ENCODE results near the gene CCBE1.
A peak's percentile ranks its signal among the peaks of the same experiment; 100 is the strongest.

Gene CCBE1

DNA sequence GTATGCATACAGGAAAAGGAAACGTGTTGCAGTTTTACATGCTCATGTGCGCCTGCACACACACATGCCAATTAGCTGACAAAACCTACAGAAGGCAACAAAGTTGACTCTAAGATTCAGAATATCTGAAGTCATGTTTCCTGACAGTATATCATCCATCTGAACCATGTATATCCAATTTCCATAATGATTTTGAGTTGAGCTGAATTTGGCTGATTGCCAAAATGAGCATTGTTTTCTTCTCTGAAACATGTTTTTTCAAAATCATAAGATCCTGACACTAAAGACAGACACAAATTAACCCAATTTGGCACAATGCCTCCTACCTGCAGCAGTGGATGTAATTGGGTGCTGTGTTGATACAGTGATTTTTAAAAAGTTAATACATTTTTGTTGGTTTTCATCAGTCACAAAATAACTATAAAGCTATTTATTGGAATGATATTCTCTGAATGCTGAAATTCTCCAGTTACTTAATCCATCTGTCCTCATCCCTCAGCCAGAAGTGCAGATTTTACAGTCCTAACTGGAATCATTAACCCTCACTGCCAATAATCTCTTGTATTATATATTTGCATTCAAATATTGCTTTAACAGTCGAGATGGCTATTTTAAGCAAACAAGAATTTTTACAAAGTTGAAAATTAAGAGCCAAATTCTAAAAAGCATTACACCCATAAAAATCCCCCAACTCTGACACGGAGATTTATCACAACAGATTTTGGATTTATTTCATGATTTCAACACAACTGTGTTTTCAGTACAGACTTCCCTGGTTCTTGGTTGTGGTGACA is 176.5 kb downstream of the CCBE1 start:
- Histone ChIP-seq H3K4me3 (replicated peaks; ENCODE audit: insufficient read depth, low read length) (no peak overlapping the region), H3K27ac (replicated peaks) (no peak overlapping the region), H3K27me3 (ENCODE audit: insufficient read depth, poor library complexity, severe bottlenecking) (peaks cover 3% of the 10 kb centered on the region)
- DNase-seq (ENCODE audit: low read depth in 1 of 2, low spot score in 1 of 2): no peak
- TF ChIP-seq GABPA (IDR thresholded peaks at IDR 0.05; ENCODE audit: low read depth) (no peak), REST (IDR thresholded peaks at IDR 0.05; ENCODE audit: insufficient replicate concordance, low read depth) (no peak), SPI1 (IDR thresholded peaks at IDR 0.05; ENCODE audit: borderline replicate concordance, low read depth) (no peak), POLR2AphosphoS5 (IDR thresholded peaks at IDR 0.05; ENCODE audit: low read depth) (no peak)
- TF ChIP-seq, protein P1, sequence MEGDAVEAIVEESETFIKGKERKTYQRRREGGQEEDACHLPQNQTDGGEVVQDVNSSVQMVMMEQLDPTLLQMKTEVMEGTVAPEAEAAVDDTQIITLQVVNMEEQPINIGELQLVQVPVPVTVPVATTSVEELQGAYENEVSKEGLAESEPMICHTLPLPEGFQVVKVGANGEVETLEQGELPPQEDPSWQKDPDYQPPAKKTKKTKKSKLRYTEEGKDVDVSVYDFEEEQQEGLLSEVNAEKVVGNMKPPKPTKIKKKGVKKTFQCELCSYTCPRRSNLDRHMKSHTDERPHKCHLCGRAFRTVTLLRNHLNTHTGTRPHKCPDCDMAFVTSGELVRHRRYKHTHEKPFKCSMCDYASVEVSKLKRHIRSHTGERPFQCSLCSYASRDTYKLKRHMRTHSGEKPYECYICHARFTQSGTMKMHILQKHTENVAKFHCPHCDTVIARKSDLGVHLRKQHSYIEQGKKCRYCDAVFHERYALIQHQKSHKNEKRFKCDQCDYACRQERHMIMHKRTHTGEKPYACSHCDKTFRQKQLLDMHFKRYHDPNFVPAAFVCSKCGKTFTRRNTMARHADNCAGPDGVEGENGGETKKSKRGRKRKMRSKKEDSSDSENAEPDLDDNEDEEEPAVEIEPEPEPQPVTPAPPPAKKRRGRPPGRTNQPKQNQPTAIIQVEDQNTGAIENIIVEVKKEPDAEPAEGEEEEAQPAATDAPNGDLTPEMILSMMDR (IDR thresholded peaks at IDR 0.05; ENCODE audit: insufficient read depth, low read length): no peak

GRCh38 chr18:59518705-59519104 is 178.5 kb downstream of the CCBE1 start:
- Histone ChIP-seq H3K27ac (replicated peaks) (no peak overlapping the region), H3K27me3 (ENCODE audit: insufficient read depth, poor library complexity, severe bottlenecking) (peaks cover 3% of the 10 kb centered on the region), H3K4me3 (replicated peaks; ENCODE audit: insufficient read depth, low read length) (no peak overlapping the region)
- DNase-seq (ENCODE audit: low read depth in 1 of 2, low spot score in 1 of 2): no peak
- TF ChIP-seq GABPA (IDR thresholded peaks at IDR 0.05; ENCODE audit: low read depth) (no peak), REST (IDR thresholded peaks at IDR 0.05; ENCODE audit: insufficient replicate concordance, low read depth) (no peak), SPI1 (IDR thresholded peaks at IDR 0.05; ENCODE audit: borderline replicate concordance, low read depth) (no peak), POLR2AphosphoS5 (IDR thresholded peaks at IDR 0.05; ENCODE audit: low read depth) (no peak)
- TF ChIP-seq, protein P1 (IDR thresholded peaks at IDR 0.05; ENCODE audit: insufficient read depth, low read length): no peak

DNA sequence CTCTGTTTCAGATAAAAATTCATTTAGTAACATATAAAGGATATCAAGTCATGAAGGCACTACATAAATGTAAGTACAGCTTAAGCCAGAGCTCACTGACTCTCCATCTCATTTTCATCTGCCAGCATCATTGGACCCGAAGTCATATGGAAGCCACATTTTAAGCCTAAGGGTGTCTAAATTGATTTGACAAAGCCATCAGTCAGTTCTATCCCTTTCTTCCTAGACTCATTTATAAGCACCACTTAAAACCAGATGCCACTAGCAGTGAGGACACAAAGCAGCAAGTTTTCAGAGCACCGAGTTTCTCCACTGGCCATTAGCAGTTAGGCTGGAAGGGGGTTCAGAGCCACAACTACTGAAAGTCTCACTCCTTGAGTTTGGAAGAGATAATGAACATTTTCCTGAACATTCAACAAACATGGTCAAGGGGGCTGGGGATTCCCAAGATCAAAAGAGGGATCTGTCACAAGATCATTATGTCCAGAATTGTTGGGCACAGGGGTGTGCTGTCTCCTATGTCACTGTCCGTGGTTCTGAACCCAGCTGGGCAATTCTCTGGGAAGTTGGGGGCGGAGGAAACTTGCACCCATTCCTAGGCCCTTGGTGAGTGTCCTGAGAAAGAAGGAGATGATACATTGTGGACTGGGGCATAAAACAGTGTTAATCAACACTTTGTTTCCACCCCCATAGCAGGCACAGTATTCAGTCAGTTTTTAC is 179.6 kb downstream of the CCBE1 start:
- no peak overlapping the region for H3K27ac ChIP-seq (replicated peaks)
- DNase-seq (ENCODE audit: low read depth in 1 of 2, low spot score in 1 of 2): no peak
- TF ChIP-seq REST (IDR thresholded peaks at IDR 0.05; ENCODE audit: insufficient replicate concordance, low read depth) (peak; percentile 96), GABPA (IDR thresholded peaks at IDR 0.05; ENCODE audit: low read depth) (no peak), SPI1 (IDR thresholded peaks at IDR 0.05; ENCODE audit: borderline replicate concordance, low read depth) (no peak), POLR2AphosphoS5 (IDR thresholded peaks at IDR 0.05; ENCODE audit: low read depth) (no peak)
- TF ChIP-seq, protein P1 (IDR thresholded peaks at IDR 0.05; ENCODE audit: insufficient read depth, low read length): no peak
- no peak overlapping the region for H3K4me3 ChIP-seq (replicated peaks; ENCODE audit: insufficient read depth, low read length)
- peaks cover 3% of the 10 kb centered on the region for H3K27me3 ChIP-seq (ENCODE audit: insufficient read depth, poor library complexity, severe bottlenecking)

All from HL-60 (cell line).